GM21576 (cell line): ENCODE data around the gene TBC1D16.

ENCODE experiments used
- ATAC-seq: cut with Tn5 transposase; IDR thresholded peaks from one replicate; pipeline ENCODE4 v1.9.1; 2021; ENCODE audit warnings: mild to moderate bottlenecking, moderate library complexity; ENCODE audit not compliant: unreplicated experiment

TBC1D16 gene

DNA sequence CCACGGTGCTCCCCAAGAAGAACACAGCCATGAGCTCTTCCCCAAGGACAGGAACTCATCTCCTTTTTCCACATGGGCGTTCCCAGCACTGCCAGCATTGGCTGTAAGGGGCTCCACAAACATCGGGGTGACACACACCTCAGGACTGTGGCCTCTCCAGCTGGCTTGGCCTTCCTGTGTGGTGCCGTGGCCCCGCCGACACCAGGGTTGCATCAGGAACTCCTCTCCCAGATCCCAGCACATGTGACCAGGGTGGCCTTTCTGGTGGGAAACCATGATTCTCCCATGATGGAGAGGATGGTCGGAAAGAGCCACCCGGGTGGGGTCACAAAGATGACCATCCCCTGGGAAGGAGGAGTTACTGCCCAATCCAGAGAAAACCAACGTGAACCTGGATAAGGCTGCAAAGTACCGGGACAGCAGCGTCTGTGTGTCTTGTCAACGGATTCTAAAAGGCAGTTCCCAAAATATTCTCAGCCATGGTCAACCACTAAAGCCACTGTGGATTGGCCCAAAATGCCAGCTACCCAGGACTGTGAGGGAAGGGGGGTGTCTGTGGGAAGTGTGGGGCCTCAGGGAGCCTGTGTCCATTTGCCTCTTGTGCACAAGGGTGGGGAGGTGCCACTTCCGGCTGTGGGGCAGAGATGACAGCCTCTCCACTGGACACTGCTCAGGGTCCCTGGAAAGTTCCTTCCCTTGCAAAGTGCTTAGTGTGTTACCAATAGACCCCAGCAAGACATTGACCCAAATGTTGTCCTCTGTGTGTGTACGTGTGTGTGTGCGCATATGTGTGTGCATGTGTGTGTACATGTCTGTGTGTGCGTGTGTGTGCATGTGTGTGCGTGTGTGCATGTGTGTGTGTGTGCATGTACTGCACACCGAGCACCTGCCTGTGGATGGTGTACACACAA lies 118.4 kb downstream of the TBC1D16 start:
- ATAC-seq, result no peak

DNA sequence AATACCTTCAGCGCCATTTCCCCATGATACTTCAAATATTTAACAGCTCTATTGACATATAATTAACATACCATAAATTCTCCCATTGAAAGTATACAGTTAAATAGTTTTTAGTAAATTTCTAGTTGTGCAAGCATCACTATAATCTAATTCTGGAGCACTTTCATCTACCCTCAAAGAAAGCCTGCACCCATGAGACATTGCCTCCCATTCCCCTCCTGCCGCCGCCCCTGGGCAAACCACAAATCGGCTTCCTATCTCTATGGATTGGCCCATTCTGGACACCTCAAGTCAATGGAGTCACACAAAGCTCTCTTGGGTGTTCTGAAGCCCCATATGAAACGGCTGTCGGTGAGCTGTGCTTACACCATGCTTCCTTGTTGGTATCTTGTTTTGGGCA lies 119.2 kb downstream of the TBC1D16 start:
- no peak for ATAC-seq

GRCh38 chr17:79915850-79916430 lies 119.7 kb downstream of the TBC1D16 start:
- ATAC-seq, result no peak

DNA sequence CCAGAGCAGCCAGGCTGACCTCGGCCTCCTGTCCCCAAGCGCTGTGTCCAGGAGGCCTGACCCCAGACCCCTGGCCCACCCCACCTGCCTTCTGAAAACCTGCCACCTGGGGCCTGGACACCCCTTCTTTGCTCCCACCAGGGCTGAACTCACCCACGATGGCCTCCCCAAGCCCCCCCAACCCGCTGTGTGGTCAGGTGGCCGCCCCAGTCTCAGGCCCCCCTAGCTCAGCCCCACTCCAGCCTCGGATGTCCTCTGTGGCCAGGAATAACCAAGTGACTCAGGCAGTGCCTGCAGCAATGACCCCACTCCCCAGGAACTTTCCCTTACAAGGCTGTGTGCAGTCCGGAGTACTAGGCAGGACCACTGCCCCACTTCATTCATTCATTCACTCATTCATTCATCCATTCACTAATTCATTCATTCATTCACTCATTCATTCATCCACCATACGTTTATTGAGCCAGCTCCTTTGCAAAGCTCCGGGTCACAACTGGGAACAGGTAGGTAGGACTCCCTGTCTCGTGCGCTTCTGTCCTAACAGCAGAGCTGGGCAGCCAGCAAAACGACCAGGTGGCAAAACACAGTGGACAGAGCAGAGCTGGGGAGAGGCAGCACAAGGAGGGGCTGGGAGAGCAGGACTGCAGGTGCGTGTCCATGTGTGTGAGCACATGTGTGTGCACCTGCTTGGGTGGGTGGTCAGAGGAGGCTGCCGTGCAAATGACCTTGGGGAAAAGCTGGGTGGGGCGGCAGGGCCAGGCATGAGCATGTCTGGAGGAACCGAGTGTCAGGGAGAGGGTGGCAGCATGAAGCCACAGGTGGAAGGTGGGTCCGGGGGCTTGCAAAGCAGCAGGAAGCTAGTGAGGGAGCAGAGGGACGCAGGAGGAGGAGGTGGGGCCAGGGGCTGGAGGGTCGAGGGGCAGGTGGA lies 120.6 kb downstream of the TBC1D16 start:
- ATAC-seq, result no peak

- ATAC-seq, result no peak
Observed at GRCh38 chr17:79913896-79914812, 121.5 kb downstream of the TBC1D16 start.

DNA sequence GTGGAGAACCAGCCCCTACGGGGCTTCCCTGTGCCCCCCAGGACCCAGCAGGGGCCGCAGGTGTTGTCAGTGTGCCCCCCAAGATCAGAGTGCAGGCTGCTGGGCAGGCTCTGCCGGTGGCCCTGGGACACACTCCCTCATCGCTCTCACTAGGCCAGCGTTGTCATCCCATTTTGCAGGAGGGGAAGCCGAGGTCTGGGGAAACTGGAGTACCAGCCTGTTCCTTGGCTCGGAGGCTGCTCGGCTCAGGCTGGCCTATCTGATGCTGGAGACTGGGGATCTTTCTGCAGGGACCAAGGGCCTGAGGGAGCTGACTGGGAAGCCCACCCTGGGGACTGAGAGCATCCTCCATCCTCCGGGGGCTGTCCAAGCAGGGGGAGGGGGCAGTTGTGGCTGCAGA lies 122.2 kb downstream of the TBC1D16 start:
- no peak for ATAC-seq

- ATAC-seq, result no peak
Observed at GRCh38 chr17:79912552-79913330, 122.9 kb downstream of the TBC1D16 start.

GRCh38 chr17:79911430-79912399 lies 124.0 kb downstream of the TBC1D16 start:
- ATAC-seq, result no peak

GRCh38 chr17:79910985-79911361 lies 124.7 kb downstream of the TBC1D16 start:
- ATAC-seq, result no peak

DNA sequence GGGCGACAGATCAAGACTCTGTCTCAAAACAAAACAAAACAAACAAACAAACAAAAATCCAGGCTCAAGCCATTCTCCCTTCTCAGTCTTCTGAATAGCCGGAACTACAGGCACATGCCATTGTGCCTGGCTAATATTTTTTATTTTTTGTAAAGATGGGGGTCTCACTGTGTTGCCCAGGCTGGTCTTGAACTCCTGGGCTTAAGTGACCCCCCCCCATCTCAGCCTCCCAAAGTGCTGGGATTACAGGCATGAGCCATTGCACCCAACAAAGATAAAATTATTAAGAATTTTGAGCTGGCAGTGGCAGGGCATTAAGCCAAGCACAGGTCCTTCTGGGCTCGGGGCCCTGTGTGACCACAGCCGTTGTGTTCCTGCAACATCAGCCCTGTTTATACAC lies 126.6 kb downstream of the TBC1D16 start:
- no peak for ATAC-seq

GRCh38 chr17:79907850-79908249 lies 127.8 kb downstream of the TBC1D16 start:
- ATAC-seq, result no peak

GRCh38 chr17:79907217-79907715 lies 128.4 kb downstream of the TBC1D16 start:
- no peak for ATAC-seq

DNA sequence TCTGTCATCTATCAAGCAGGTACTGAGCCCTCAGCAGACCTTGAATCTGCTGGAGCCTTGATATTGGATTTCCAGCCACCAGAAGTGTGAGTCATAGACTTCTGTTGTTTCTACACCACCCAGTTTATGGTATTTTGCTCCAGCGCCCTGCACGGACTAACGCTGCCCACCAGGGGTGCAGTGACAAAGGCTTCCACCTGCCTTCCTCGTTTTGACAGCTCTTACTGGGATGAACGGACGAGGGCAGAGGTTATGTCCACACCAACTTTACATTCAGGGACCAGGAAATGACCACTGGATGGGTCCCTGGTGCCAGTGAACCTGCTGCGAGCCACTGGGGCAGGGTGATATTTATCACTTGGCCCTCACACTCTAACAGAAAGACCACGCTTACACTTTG lies 129.8 kb downstream of the TBC1D16 start:
- no peak for ATAC-seq

DNA sequence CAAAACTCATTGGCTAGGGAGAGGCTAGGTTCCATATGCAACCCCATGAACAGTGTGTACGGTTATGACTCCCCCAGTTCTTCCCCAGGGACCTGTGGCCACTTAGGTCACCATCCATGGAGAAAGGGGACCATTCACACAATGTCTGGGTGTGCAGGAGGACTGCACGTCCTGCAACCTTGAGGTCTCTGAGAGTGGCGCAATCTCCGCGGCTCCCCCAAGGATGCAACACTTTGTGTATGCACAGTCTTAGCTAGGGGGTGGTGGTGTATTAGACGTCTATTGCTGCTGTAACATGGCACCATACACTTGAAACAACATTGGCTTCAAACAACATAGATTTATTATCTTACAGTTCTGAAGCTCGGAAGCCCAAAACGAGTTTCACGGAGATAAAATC lies 130.8 kb downstream of the TBC1D16 start:
- ATAC-seq, result no peak

DNA sequence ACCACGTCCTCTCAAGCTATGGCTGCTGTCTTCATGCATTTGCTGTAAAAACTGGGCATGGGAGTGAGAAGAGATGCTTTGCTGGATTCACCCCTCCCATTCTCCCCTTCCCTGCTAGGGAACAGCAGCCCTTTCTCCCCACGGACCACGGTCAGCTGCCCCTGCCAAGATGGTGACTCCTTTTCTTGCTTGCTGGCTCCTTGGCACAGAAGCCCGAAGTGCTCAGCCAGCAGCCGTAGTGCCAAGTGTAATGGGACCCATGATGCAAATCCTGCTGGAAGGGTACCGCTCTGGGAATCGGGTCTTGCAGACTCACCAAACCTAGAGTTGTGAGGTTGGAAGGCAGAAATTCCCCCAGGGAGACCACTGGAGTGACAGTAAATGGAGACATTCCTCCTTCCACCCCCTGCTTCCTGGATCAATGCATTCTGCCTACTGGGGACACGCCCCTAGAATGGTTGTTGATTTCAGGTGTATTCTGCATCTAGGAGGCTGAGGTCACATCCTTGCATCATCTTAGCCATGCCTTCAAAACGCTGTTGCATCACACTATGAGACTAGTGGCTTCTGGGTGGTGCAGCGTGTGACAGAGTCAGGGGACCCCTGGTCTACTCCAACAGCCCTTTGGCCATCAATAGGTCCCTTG lies 133.4 kb downstream of the TBC1D16 start:
- no peak for ATAC-seq

- ATAC-seq, result no peak
Observed at GRCh38 chr17:79901131-79901530, 134.5 kb downstream of the TBC1D16 start.

DNA sequence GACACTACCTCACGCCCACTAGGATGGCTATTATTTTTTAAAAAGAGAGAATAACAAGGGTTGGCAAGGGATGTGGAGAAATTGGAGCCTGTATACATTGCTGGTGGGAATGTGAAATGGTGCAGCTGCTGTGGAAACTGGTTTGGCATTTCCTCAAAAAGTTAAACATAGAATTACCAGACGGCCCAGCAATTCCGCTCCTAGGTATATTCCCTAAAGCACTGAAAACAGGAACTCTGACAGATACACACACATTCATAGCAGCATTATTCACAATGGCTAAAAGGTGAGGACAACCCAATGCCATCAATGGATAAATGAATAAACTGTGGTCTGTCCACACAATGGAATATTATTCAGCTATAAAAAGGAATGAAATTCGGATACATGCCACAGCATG lies 136.1 kb downstream of the TBC1D16 start:
- ATAC-seq, result no peak
